K562 (cell line): ENCODE results near the gene SURF6. TPM values are rescaled to one million over a fixed set of nuclear protein-coding genes. Genes with fewer than 3 reads are reported as not detected.

Experiments
- ARHGAP35 ChIP-seq: fragments of 450-650 bp; IDR thresholded peaks from 2 replicates; pipeline ENCODE4 v1.6.1; 2018; ENCODE audit not compliant: partially characterized antibody
- BHLHE40 ChIP-seq: IDR thresholded peaks from 2 replicates; pipeline ENCODE4 v1.6.1; 2011; ENCODE audit warnings: low read length, improper control_type of control experiment
- CHCHD3 ChIP-seq: fragments of 250-450 bp; sonication (Bioruptor Pico); IDR thresholded peaks from 2 replicates; pipeline ENCODE4 v2.1.2; 2022; ENCODE audit warnings: mild to moderate bottlenecking
- CTCF ChIP-seq, 3 experiments: IDR thresholded peaks in 2 of 3; conservative IDR thresholded peaks in 1 of 3; 2 replicates each; pipeline ENCODE4 v1.5.1; 2011 to 2012; ENCODE audit warnings: low read length in 3 of 3, mild to moderate bottlenecking in 3 of 3, control low read depth in 2 of 3, improper control_type of control experiment in 1 of 3, inconsistent platforms in 1 of 3, low read depth in 1 of 3, mixed read lengths in 1 of 3, moderate library complexity in 1 of 3; ENCODE audit not compliant: insufficient read depth in 2 of 3
- FOXK2 ChIP-seq, 2 experiments: fragments of 450-650 bp; IDR thresholded peaks in 1 of 2; conservative IDR thresholded peaks in 1 of 2; 2 replicates each; pipeline ENCODE4 v1.6.1; 2016; ENCODE audit warnings: low read depth in 2 of 2, mild to moderate bottlenecking in 1 of 2
- GATAD2A ChIP-seq: fragments of 450-650 bp; IDR thresholded peaks from 2 replicates; pipeline ENCODE4 v1.6.1; 2017
- HDAC8 ChIP-seq: fragments of 450-650 bp; IDR thresholded peaks from 2 replicates; pipeline ENCODE4 v1.6.1; 2016; ENCODE audit warnings: mild to moderate bottlenecking, missing genetic modification characterization, moderate library complexity, missing compliant biosample characterization
- MEIS2 ChIP-seq: fragments of 450-650 bp; IDR thresholded peaks from 2 replicates; pipeline ENCODE4 v1.6.1; 2014; ENCODE audit warnings: mild to moderate bottlenecking; ENCODE audit not compliant: partially characterized antibody
- NCOA6 ChIP-seq: fragments of 450-650 bp; IDR thresholded peaks from 2 replicates; pipeline ENCODE4 v1.6.1; 2017; ENCODE audit warnings: mild to moderate bottlenecking
- NELFE ChIP-seq: IDR thresholded peaks from 2 replicates; pipeline ENCODE4 v1.6.1; 2011; ENCODE audit warnings: mild to moderate bottlenecking; ENCODE audit not compliant: insufficient read depth, insufficient read length
- NFE2 ChIP-seq: IDR thresholded peaks from 2 replicates; pipeline ENCODE4 v1.6.1; 2014; ENCODE audit warnings: antibody characterized with exemption, low read depth
- POLR2B ChIP-seq: fragments of 450-650 bp; IDR thresholded peaks from 2 replicates; pipeline ENCODE4 v1.6.1; 2018; ENCODE audit warnings: low read depth; ENCODE audit not compliant: partially characterized antibody
- RCOR1 ChIP-seq, 2 experiments: IDR thresholded peaks; 2 replicates each; pipeline ENCODE4 v1.6.1; 2012; ENCODE audit warnings: low read depth in 2 of 2, low read length in 2 of 2, borderline replicate concordance in 1 of 2, improper control_type of control experiment in 1 of 2
- SP1 ChIP-seq: sonication (generic); formaldehyde crosslinking; IDR thresholded peaks from 2 replicates; pipeline ENCODE4 v1.8.1; 2022; ENCODE audit warnings: mild to moderate bottlenecking, missing genetic modification reagents
- STAG1 ChIP-seq: sonication (generic); formaldehyde crosslinking; IDR thresholded peaks from 2 replicates; pipeline ENCODE4 v1.5.0; 2020; ENCODE audit warnings: missing genetic modification reagents, borderline replicate concordance
- THRA ChIP-seq: fragments of 450-650 bp; IDR thresholded peaks from 2 replicates; pipeline ENCODE4 v1.6.1; 2017; ENCODE audit warnings: mild to moderate bottlenecking, moderate library complexity
- THRB ChIP-seq: fragments of 450-650 bp; formaldehyde crosslinking; conservative IDR thresholded peaks from 2 replicates; pipeline ENCODE4 v1.4.0; 2022; ENCODE audit warnings: mild to moderate bottlenecking, missing genetic modification characterization
- ZNF316 ChIP-seq: fragments of 450-650 bp; IDR thresholded peaks from 2 replicates; pipeline ENCODE4 v1.6.1; 2016
- ZNF507 ChIP-seq: conservative IDR thresholded peaks from 2 replicates; pipeline ENCODE4 v1.6.1; 2017; ENCODE audit warnings: missing genetic modification characterization, missing compliant biosample characterization
- ZNF584 ChIP-seq: fragments of 200-800 bp; sonication (Bioruptor generic); IDR thresholded peaks from 2 replicates; pipeline ENCODE4 v1.6.1; 2016; ENCODE audit warnings: low read depth, mild to moderate bottlenecking, missing genetic modification characterization, missing compliant biosample characterization
- ZNF780A ChIP-seq: fragments of 250-450 bp; sonication (Bioruptor Pico); IDR thresholded peaks from 2 replicates; pipeline ENCODE4 v1.5.0; 2021; ENCODE audit warnings: mild to moderate bottlenecking
- ZNF79 ChIP-seq: fragments of 250-450 bp; sonication (Bioruptor Pico); IDR thresholded peaks from 2 replicates; pipeline ENCODE4 v1.4.0; 2020; ENCODE audit warnings: low read depth, mild to moderate bottlenecking, moderate library complexity
- ZNF830 ChIP-seq: fragments of 250-450 bp; sonication (Bioruptor Pico); IDR thresholded peaks from 2 replicates; pipeline ENCODE4 v1.5.0; 2021; ENCODE audit warnings: mild to moderate bottlenecking
- polyA plus RNA-seq, 8 experiments: library from polyadenylated mRNA; depleted of rRNA in 4 of 8; stranded (reverse) in 5 of 8; unstranded in 3 of 8; fragments of >200 nt; fragmentation: Nextera tagmentation in 2 of 8; fragmentation: Illumina TruSeq in 1 of 8; extraction: Ambion mirVana in 2 of 8; extraction: Trizol in 1 of 8; gene quantifications; 2 replicates each; pipeline versions ENCODE4 v1.2.1 to v1.2.3, GENCODE V29; 2011 to 2014; ENCODE audit warnings: inconsistent platforms in 1 of 8, missing spikeins in 1 of 8
- total RNA-seq, 7 experiments: library from RNA; depleted of rRNA in 6 of 7; stranded (reverse); fragments of >200 nt in 6 of 7; fragmentation: Illumina TruSeq in 2 of 7; extraction: Trizol in 2 of 7; gene quantifications; 2 replicates each; pipeline versions ENCODE4 v1.2.1 to v1.2.3, GENCODE V29; 2011 to 2021; ENCODE audit warnings: low replicate concordance in 1 of 7

SURF6 gene
- total and polyA plus RNA-seq, 9 of the 15 experiments (the other 6 are each of a cell fraction or from before 2014, with no cell fraction given): 1.4 to 68.3 (median 14.7) TPM

- no peak for TF ChIP-seq THRB (CRISPR knock-in tag)
- TF ChIP-seq ZNF79 (CRISPR knock-in tag): no peak
- peak; percentile 16 for TF ChIP-seq MEIS2
- TF ChIP-seq NFE2: no peak
- no peak for TF ChIP-seq HDAC8 (tag)
- no peak for TF ChIP-seq FOXK2 (conservative IDR thresholded peaks at IDR 0.05 in 1 of 2, IDR thresholded peaks at IDR 0.05 in 1 of 2; ENCODE audit: low read depth in 2 of 2)
- no peak for TF ChIP-seq NELFE
- TF ChIP-seq ARHGAP35: no peak
- peak; percentile 42; the same call in 1 of the 2 replicates for TF ChIP-seq SP1
- TF ChIP-seq NCOA6: no peak
- no peak for TF ChIP-seq CHCHD3
- no peak for TF ChIP-seq RCOR1 (IDR thresholded peaks at IDR 0.05; ENCODE audit: borderline replicate concordance in 1 of 2, low read depth in 2 of 2, low read length in 2 of 2)
- TF ChIP-seq STAG1 (CRISPR knock-in tag): 0 out of 2 replicates have a peak, but pooled peaks have one; percentile 19
- TF ChIP-seq ZNF830 (CRISPR knock-in tag): no peak
- TF ChIP-seq ZNF584 (CRISPR knock-in tag): no peak
- TF ChIP-seq ZNF507 (tag): no peak
- TF ChIP-seq CTCF (IDR thresholded peaks at IDR 0.05 in 2 of 3, conservative IDR thresholded peaks at IDR 0.05 in 1 of 3; ENCODE audit: insufficient read depth in 2 of 3, low read depth in 1 of 3, low read length in 3 of 3): peak; percentile 70 to 71 (median 70)
- no peak for TF ChIP-seq ZNF780A (CRISPR knock-in tag)
- no peak for TF ChIP-seq THRA
- no peak for TF ChIP-seq POLR2B
- TF ChIP-seq BHLHE40: peak; percentile 89
- no peak for TF ChIP-seq ZNF316
- TF ChIP-seq GATAD2A: no peak
Observed at GRCh38 chr9:133359399-133360175, 23.6 kb upstream of the SURF6 start (continued).
